B cell (primary cell): ENCODE data around the gene ERN1.

ENCODE experiments used
- EZH2 ChIP-seq: IDR thresholded peaks from 2 replicates; pipeline ENCODE4 v1.6.1; 2012; ENCODE audit warnings: borderline replicate concordance, low read depth, mild to moderate bottlenecking, moderate library complexity, low read length; ENCODE audit not compliant: insufficient read depth, poor library complexity, severe bottlenecking
- TF ChIP-seq, protein P1 (sequence below): fragments of 200-600 bp; IDR thresholded peaks from one replicate; pipeline ENCODE4 v1.8.0; 2022; ENCODE audit warnings: antibody characterized with exemption, mild to moderate bottlenecking

DNA sequence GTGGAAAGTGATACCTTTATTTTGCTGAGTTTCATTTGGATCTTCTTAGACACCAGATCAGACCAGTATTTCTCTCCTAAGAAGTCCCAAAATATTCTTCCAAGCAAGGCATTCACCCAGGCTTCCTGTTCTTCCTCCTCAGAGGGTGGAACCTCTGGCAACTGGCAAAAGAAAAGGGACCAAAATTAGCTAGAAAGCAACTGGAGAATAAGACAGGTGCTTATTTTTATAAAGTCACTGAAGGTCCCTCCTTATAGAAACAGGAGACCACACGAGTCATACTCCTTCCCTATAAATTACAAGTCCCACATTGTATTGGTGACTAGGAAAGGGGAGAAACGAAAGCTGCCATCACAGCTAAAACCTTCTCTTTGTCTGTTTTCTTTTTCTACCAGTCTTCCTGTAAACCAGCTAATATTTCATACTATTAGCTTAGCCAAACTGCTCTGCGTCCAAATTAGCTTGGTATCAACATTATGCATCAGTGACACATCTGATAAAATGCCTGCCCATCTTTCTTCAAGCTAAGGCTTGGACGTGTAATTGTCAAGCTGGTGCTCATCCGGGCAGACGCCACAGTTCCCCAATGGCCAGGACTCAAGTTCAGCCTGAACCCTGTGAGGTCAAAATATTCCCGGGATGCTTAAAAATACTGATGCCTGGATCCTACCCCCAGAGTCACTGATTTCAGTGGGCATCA, 47.5 kb upstream of the ERN1 start:
- TF ChIP-seq EZH2, result no peak
- TF ChIP-seq, protein P1, sequence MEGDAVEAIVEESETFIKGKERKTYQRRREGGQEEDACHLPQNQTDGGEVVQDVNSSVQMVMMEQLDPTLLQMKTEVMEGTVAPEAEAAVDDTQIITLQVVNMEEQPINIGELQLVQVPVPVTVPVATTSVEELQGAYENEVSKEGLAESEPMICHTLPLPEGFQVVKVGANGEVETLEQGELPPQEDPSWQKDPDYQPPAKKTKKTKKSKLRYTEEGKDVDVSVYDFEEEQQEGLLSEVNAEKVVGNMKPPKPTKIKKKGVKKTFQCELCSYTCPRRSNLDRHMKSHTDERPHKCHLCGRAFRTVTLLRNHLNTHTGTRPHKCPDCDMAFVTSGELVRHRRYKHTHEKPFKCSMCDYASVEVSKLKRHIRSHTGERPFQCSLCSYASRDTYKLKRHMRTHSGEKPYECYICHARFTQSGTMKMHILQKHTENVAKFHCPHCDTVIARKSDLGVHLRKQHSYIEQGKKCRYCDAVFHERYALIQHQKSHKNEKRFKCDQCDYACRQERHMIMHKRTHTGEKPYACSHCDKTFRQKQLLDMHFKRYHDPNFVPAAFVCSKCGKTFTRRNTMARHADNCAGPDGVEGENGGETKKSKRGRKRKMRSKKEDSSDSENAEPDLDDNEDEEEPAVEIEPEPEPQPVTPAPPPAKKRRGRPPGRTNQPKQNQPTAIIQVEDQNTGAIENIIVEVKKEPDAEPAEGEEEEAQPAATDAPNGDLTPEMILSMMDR, result no peak
